Ovary (tissue), 9 donors: ENCODE data around the gene VAMP4. TPM values are rescaled to one million over a fixed set of nuclear protein-coding genes. Genes with fewer than 3 reads are reported as not detected.

Experiments
- DNase-seq, 5 donors: peaks; one replicate each; pipeline ENCODE4 v3.0.0-alpha.2; 2019 to 2020
- H3K27ac ChIP-seq, 2 donors: fragments of 200-600 bp; one replicate each; pipeline versions ENCODE4 v1.5.1 to v1.8.0; 2019 to 2022
- H3K27me3 ChIP-seq: fragments of 200-600 bp; one replicate; pipeline ENCODE4 v1.8.0; 2022
- H3K36me3 ChIP-seq: fragments of 200-600 bp; sonication (generic); one replicate; pipeline ENCODE4 v1.5.1; 2019
- H3K4me1 ChIP-seq: one replicate; pipeline ENCODE4 v1.8.1; 2013; ENCODE audit warnings: mild to moderate bottlenecking, moderate library complexity; ENCODE audit not compliant: insufficient read depth
- H3K4me3 ChIP-seq: fragments of 200-600 bp; sonication (generic); one replicate; pipeline ENCODE4 v1.5.1; 2017
- H3K9me3 ChIP-seq, 2 donors: fragments of 200-600 bp in 1 of 2; sonication (generic) in 1 of 2; one replicate each; pipeline versions ENCODE4 v1.5.1 to v1.8.1; 2013 to 2019; ENCODE audit warnings: mild to moderate bottlenecking in 1 of 2, moderate library complexity in 1 of 2
- EP300 ChIP-seq: sonication (generic); formaldehyde crosslinking; IDR thresholded peaks from one replicate; pipeline ENCODE4 v1.6.1; 2017; ENCODE audit warnings: antibody characterized with exemption
- POLR2A ChIP-seq: fragments of 450-650 bp; IDR thresholded peaks from one replicate; pipeline ENCODE4 v1.6.1; 2017; ENCODE audit warnings: antibody characterized with exemption, mild to moderate bottlenecking, moderate library complexity
- WGBS, 3 donors: extraction: QIAGEN DNeasy Blood & Tissue Kit in 1 of 3; methylation state at CpG; one replicate each; pipeline versions ENCODE4 v1.1.5 to v1.1.7; 2013 to 2017; 5-methylcytosine and 5-hydroxymethylcytosine counted together
- intact Hi-C, 4 donors: fragments of 100-400 bp; cut with DNase I; formaldehyde crosslinking; loops; one replicate each; pipeline versions ENCODE4 v1.11.0 to v1.15.1; 2022 to 2023
- polyA plus RNA-seq, 2 donors: library from polyadenylated mRNA; stranded (reverse); fragments of 200-250 nt in 1 of 2; fragments of 350-450 nt in 1 of 2; fragmentation: Illumina TruSeq in 1 of 2; extraction: RNeasy Lipid Tissue Mini Kit (QIAGEN cat#74804) in 1 of 2; gene quantifications; one replicate each; pipeline ENCODE4 v1.2.3, GENCODE V29; 2013 to 2014
- total RNA-seq, 7 donors: library from RNA; depleted of rRNA in 2 of 7; stranded (reverse); fragments of >200 nt in 2 of 7; fragmentation: NEBNext Ultra II Directional in 3 of 7; extraction: Animal tissue kit (Norgen Biotek cat#: 25700) in 3 of 7; gene quantifications; one replicate each; pipeline versions ENCODE4 v1.1.0 to v1.2.4, GENCODE V29; 2016 to 2023
- TF ChIP-seq, protein P1 (sequence below), 3 donors: fragments of 450-650 bp in 2 of 3; fragments of 200-600 bp in 1 of 3; IDR thresholded peaks; one replicate each; pipeline versions ENCODE4 v1.5.1 to v1.8.0; 2016 to 2022; ENCODE audit warnings: antibody characterized with exemption in 3 of 3, mild to moderate bottlenecking in 1 of 3
- donor health status: DM: no; HTN: no; CAD: no; lungs with moderate emphysema.
- donor health status: DM: no; HTN: no; CAD: no.
- donor health status: Bipolar disorder and iron deficiency.
- donor health status: DM: yes; HTN: yes; CAD: no.
- donor health status: DM: no; HTN: no; CAD: no.
- donor health status: DM: yes; HTN: yes; CAD: no.

VAMP4 gene
- total and polyA plus RNA-seq, 9 donors: 6.7 to 14.1 (median 12.3) TPM

DNA sequence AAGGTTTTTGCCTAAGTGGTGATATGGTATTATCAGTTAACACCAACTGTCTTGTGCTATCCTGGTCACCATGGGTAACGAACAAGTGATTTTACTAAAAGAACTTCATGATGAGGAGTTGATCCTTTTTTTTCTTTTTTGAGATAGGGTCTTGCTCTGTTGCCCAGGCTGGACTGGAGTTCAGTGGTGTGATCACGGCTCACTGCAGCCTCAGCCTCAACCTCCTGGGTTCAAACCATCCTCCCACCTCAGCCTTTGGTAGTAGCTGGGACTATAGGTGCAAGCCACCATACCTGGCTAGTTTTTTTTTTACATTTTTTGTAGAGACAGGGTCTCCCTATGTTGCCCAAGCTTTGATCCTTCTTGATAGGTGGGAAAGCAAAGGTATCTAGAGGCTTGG, 44.7 kb upstream of the VAMP4 start:
- H3K27ac ChIP-seq: no peak overlapping the region
- TF ChIP-seq, protein P1, sequence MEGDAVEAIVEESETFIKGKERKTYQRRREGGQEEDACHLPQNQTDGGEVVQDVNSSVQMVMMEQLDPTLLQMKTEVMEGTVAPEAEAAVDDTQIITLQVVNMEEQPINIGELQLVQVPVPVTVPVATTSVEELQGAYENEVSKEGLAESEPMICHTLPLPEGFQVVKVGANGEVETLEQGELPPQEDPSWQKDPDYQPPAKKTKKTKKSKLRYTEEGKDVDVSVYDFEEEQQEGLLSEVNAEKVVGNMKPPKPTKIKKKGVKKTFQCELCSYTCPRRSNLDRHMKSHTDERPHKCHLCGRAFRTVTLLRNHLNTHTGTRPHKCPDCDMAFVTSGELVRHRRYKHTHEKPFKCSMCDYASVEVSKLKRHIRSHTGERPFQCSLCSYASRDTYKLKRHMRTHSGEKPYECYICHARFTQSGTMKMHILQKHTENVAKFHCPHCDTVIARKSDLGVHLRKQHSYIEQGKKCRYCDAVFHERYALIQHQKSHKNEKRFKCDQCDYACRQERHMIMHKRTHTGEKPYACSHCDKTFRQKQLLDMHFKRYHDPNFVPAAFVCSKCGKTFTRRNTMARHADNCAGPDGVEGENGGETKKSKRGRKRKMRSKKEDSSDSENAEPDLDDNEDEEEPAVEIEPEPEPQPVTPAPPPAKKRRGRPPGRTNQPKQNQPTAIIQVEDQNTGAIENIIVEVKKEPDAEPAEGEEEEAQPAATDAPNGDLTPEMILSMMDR (IDR thresholded peaks at IDR 0.05): no peak
- TF ChIP-seq POLR2A (no peak), EP300 (no peak)
- H3K9me3 ChIP-seq: no peaks in the 10 kb centered on the region
- DNase-seq: no peak
- intact Hi-C loops: no loop called here
- no peaks in the 10 kb centered on the region for H3K27me3 ChIP-seq
- no peak overlapping the region for H3K4me3 ChIP-seq
- H3K4me1 ChIP-seq: peaks cover 10% of the 10 kb centered on the region
- WGBS, 3 donors: 90 to 94% (median 93%) methylated on average over 2 of the region's 2 CpGs
- H3K36me3 ChIP-seq: no peaks in the 10 kb centered on the region

DNA sequence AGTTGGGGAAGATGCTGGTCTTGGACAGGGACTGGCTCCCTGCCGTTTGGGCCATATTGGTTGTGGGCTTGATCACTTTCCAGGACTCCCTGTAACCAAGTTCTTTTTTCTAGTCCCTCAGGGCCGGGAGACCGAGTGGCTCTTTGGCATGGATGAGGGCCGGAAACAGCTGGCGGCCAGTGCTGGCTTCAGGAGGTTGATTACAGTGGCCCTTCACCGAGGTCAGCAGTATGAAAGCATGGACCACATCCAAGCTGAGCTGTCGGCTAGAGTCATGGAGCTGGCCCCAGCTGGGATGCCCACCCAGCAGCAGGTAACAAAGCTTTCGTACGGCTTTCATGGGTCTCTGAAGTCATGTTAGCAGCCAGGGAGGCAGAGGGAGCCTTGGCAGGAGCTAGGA, 43.9 kb upstream of the VAMP4 start:
- WGBS, 3 donors: 43 to 71% (median 61%) methylated on average over 9 of the region's 9 CpGs
- H3K36me3 ChIP-seq: no peaks in the 10 kb centered on the region
- no peaks in the 10 kb centered on the region for H3K9me3 ChIP-seq
- no peak overlapping the region for H3K27ac ChIP-seq
- DNase-seq: no peak
- no peaks in the 10 kb centered on the region for H3K27me3 ChIP-seq
- no peak overlapping the region for H3K4me3 ChIP-seq
- peaks cover 10% of the 10 kb centered on the region for H3K4me1 ChIP-seq
- no peak for TF ChIP-seq EP300
- TF ChIP-seq POLR2A: no peak
- TF ChIP-seq, protein P1 (IDR thresholded peaks at IDR 0.05): no peak
- intact Hi-C loops: no loop called here

DNA sequence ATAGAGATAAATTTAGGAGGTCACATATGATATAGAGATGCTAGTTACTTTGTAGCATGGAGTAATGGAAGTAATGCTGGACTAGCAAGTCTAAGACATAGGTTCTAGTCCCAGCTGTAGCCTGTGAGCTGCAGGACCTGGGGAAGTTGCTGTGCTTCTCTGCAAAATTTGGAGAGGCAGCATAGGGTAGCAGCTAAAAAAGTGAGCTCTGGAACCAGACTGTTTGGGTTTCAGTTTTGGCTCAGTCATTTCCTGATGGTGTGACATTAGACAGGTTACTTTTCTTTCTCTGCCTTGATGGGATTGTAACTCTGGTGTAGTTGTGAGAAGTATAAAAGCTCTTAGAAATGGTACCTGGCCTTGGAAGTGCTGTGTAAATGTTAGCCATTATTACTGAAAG, 42.9 kb upstream of the VAMP4 start:
- TF ChIP-seq EP300 (no peak), POLR2A (no peak)
- TF ChIP-seq, protein P1 (IDR thresholded peaks at IDR 0.05): no peak
- Histone ChIP-seq H3K4me1 (peaks cover 12% of the 10 kb centered on the region), H3K36me3 (no peaks in the 10 kb centered on the region), H3K9me3 (no peaks in the 10 kb centered on the region), H3K4me3 (no peak overlapping the region), H3K27me3 (no peaks in the 10 kb centered on the region), H3K27ac (no peak overlapping the region)
- intact Hi-C loops: loop anchor here in 1 of 4 donors (5.0 kb wide), 1 partner anchor 42 kb away; the partner anchor contains the start of gene VAMP4
- DNase-seq: no peak

DNA sequence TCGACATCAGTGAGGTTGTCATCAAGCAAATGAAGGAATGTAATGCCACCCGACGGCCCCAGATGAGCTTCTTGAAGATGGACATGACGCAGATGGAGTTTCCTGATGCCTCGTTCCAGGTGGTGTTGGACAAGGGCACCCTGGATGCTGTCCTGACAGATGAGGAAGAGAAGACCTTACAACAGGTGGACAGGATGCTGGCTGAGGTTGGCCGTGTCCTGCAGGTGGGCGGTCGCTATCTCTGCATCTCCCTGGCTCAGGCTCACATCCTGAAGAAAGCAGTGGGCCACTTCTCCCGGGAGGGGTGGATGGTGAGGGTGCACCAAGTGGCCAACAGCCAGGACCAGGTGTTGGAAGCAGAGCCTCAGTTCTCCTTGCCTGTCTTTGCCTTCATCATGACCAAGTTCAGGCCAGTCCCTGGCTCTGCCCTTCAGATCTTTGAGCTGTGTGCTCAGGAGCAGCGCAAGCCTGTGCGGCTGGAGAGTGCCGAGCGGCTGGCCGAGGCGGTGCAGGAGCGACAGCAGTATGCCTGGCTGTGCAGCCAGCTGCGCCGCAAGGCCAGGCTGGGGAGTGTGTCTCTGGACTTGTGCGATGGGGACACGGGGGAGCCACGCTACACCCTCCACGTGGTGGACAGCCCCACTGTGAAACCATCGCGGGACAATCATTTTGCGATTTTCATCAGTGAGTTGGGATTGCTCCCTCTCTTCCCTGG, 42.1 kb upstream of the VAMP4 start:
- Histone ChIP-seq H3K4me1 (peaks cover 12% of the 10 kb centered on the region), H3K27me3 (no peaks in the 10 kb centered on the region), H3K27ac (no peak overlapping the region), H3K4me3 (no peak overlapping the region), H3K36me3 (no peaks in the 10 kb centered on the region), H3K9me3 (no peaks in the 10 kb centered on the region)
- TF ChIP-seq EP300 (no peak), POLR2A (no peak)
- TF ChIP-seq, protein P1 (IDR thresholded peaks at IDR 0.05): no peak
- intact Hi-C loops: loop anchor here in 1 of 4 donors (5.0 kb wide), 1 partner anchor 42 kb away; the partner anchor contains the start of gene VAMP4
- WGBS, 3 donors: 89 to 93% (median 92%) methylated on average over 21 to 25 of the region's 25 CpGs
- no peak for DNase-seq
